GM13976 (cell line): ENCODE data around the gene ABR.

ENCODE experiments used
- DNase-seq: peaks from one replicate; pipeline ENCODE4 v3.0.0; 2012; ENCODE audit warnings: low spot score
- CTCF ChIP-seq: IDR thresholded peaks from 2 replicates; pipeline ENCODE4 v1.5.1; 2012; ENCODE audit warnings: borderline replicate concordance, mild to moderate bottlenecking; ENCODE audit not compliant: insufficient read depth; ENCODE audit errors: extremely low read depth, missing control alignments, control extremely low read depth
- in situ Hi-C: fragments of 300-500 bp; cut with MboI; formaldehyde crosslinking; loops from one replicate; pipeline ENCODE4 v1.12.0; 2022; ENCODE audit warnings: low sequenced_read_pairs, mixed read lengths, inconsistent platforms; ENCODE audit not compliant: unreplicated experiment

Gene ABR

GRCh38 chr17:1111599-1112443, 68.0 kb downstream of the ABR start:
- no peak for TF ChIP-seq CTCF
- in situ Hi-C loops: no loop called here
- no peak for DNase-seq

- no peak for DNase-seq
- in situ Hi-C loops: no loop called here
- TF ChIP-seq CTCF: no peak
Measured at GRCh38 chr17:1110862-1111598, 68.8 kb downstream of the ABR start.

- no peak for DNase-seq
- in situ Hi-C loops: no loop called here
- TF ChIP-seq CTCF: no peak
Measured at GRCh38 chr17:1110541-1110861, 69.3 kb downstream of the ABR start.

GRCh38 chr17:1109606-1110540, 69.9 kb downstream of the ABR start:
- no peak for TF ChIP-seq CTCF
- in situ Hi-C loops: no loop called here
- peak; percentile 77 for DNase-seq

- no peak for TF ChIP-seq CTCF
- in situ Hi-C loops: no loop called here
- DNase-seq: peak; percentile 81
Measured at GRCh38 chr17:1108765-1109605, 70.8 kb downstream of the ABR start.
